ENCODE results near the gene TLE2.

DNA sequence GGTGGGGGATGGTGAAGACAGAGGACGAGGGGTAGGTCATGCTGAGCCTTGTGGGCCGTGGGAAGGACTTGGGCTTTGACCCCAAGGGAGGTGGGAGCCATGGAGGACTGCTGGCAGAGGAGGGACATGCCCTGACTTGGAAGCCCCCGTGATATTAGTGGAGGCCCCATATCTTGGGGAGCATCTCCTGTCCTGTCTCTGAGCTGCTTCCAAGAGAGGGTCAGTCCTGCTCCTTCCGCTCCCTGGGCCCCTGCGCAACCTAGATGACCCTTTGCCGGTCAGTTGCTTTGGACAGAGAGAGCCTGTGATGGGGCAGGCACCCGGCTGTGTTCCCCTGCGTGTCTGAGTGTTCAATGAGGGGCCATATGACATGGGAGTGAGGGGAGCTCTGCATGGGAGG lies 46.5 kb downstream of the TLE2 start:
- TF ChIP-seq POLR2A (IDR thresholded peaks at IDR 0.05) = no peak
- no peak for TF ChIP-seq POLR2AphosphoS5 (IDR thresholded peaks at IDR 0.05)

All from suprapubic skin (tissue), 4 donors.